Measurements from ENCODE around the gene PKDCC. TPM values are rescaled to one million over a fixed set of nuclear protein-coding genes. Genes with fewer than 3 reads are reported as not detected.
A peak's percentile ranks its signal among the peaks of the same experiment; 100 is the strongest.

Gene PKDCC
- total and polyA plus RNA-seq, 2 of the 8 experiments (the other 6 are each of a cell fraction or from before 2014, with no cell fraction given) = 49.9 to 80.1 TPM

DNA sequence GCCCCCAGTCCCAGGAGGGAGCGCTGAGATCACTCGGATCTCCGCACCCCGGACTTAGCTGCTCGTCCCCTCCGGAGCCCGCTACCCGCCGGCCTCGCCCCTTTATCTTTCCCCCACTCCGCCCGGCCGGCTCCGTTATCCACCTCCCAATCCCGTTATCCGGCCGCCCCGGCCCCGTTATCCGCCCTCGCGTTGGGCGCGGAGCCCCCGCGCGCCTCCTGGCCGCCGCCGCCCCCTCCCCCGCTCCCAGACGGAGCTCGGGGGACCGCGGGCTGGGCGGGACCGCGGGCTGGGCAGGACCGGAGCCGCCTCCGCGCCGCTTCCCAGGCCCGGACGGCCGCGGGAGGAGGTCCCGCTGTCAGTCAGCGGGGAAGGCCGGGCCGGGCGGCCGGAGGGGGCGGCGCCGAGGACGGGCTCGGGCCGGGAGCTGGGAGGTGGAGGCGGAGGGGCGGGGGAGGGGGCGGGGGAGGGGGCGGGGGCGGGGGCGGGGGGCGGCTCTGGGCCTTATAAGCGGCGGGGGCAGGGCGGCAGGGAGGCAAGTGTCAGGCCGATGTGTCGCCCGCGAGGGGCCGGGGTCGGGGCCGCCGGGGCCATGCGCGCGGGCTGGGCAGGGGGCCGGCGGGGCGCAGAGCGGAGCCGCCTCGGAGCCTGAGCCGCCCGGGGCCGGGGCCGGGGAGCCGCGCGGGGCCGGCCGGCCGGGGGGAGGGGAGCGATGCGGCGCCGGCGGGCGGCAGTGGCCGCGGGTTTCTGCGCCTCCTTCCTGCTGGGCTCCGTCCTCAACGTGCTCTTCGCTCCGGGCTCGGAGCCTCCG, at the start of gene PKDCC (continued):
- TF ChIP-seq CTBP2 (IDR thresholded peaks at IDR 0.05; ENCODE audit: borderline replicate concordance, insufficient read depth, insufficient read length, low read length) (peak; percentile 5), KDM4A (IDR thresholded peaks at IDR 0.05; ENCODE audit: low read depth, low read length, severe bottlenecking) (peak; percentile 0), TCF12 (IDR thresholded peaks at IDR 0.05; ENCODE audit: low read depth, low read length) (peak; percentile 63; the same call in 1 of the 2 replicates), KDM1A (IDR thresholded peaks at IDR 0.05; ENCODE audit: borderline replicate concordance, low read length) (peak; percentile 100), HDAC2 (IDR thresholded peaks at IDR 0.05; ENCODE audit: borderline replicate concordance in 1 of 2, low read depth in 2 of 2, low read length in 2 of 2) (peak; percentile 99)
